Measurements from ENCODE around the gene MEX3A. TPM values are rescaled to one million over a fixed set of nuclear protein-coding genes. Genes with fewer than 3 reads are reported as not detected.

The MEX3A gene
- polyA plus RNA-seq, 2 of the 4 experiments (the other 2 are of a cell fraction) = 1.8 to 4.9 TPM

- no peaks in the 10 kb centered on the region for H3K9me3 ChIP-seq
- no peak overlapping the region for H3K4me3 ChIP-seq
- no peak for DNase-seq (ENCODE audit: low read depth in 1 of 2, low spot score in 1 of 2)
- no peak overlapping the region for H3K4me2 ChIP-seq
- WGBS (ENCODE audit: missing lambda C conversion rate) = 94% methylated on average over 3 of the region's 3 CpGs
- H3K4me1 ChIP-seq = 0 out of 3 replicates have a peak, but pooled peaks cover 3% of the 10 kb centered on the region
- CTCF ChIA-PET = interaction anchor here (1.0 to 2.9 kb wide), 6 partner anchors 12 to 45 kb away, joined by 3 to 10 read pairs (median 4); partner anchors contain the start of gene SSR2
- no peak for ATAC-seq
- H3K27ac ChIP-seq = no peak overlapping the region
- FAIRE-seq = no peak
- TF ChIP-seq CEBPB (IDR thresholded peaks at IDR 0.05) (no peak), RFX5 (IDR thresholded peaks at IDR 0.05) (no peak), ZFP36 (IDR thresholded peaks at IDR 0.05; ENCODE audit: borderline replicate concordance, partially characterized antibody) (no peak), ZC3H11A (IDR thresholded peaks at IDR 0.05) (no peak), RAD21 (conservative IDR thresholded peaks at IDR 0.05 in 1 of 2, IDR thresholded peaks at IDR 0.05 in 1 of 2) (no peak), HOXA7 (CRISPR knock-in tag; IDR thresholded peaks at IDR 0.05) (no peak), MAZ (IDR thresholded peaks at IDR 0.05; ENCODE audit: borderline replicate concordance, low read depth, low read length) (no peak), SREBF2 (IDR thresholded peaks at IDR 0.05) (no peak), MYC (IDR thresholded peaks at IDR 0.05; ENCODE audit: borderline replicate concordance, low read length) (no peak), HES2 (IDR thresholded peaks at IDR 0.05) (no peak)
- POLR2A ChIA-PET = interaction anchor here (0.6 kb wide), 1 partner anchor 114 kb away, joined by 3 read pairs; the partner anchor contains the start of gene KHDC4
Observed at GRCh38 chr1:156048663-156049258, 33.5 kb downstream of the MEX3A start.

- ATAC-seq = no peak
- Histone ChIP-seq H3K27ac (no peak overlapping the region), H3K4me2 (no peak overlapping the region), H3K4me1 (peaks cover 13% of the 10 kb centered on the region), H3K9me3 (no peaks in the 10 kb centered on the region), H3K4me3 (no peak overlapping the region)
- no peak for DNase-seq (ENCODE audit: low read depth in 1 of 2, low spot score in 1 of 2)
- TF ChIP-seq BHLHE40 (IDR thresholded peaks at IDR 0.05; ENCODE audit: low read depth, low read length) (no peak), TP53 (CRISPR knock-in tag; IDR thresholded peaks at IDR 0.05) (no peak), MAX (IDR thresholded peaks at IDR 0.05) (no peak), PBX3 (IDR thresholded peaks at IDR 0.05) (no peak), CTCF (IDR thresholded peaks at IDR 0.05) (no peak), HEYL (CRISPR knock-in tag; IDR thresholded peaks at IDR 0.05) (no peak), ESRRA (IDR thresholded peaks at IDR 0.05; ENCODE audit: borderline replicate concordance, low read length) (no peak), TFCP2L1 (CRISPR knock-in tag; IDR thresholded peaks at IDR 0.05) (no peak), ZFP36 (IDR thresholded peaks at IDR 0.05; ENCODE audit: borderline replicate concordance, partially characterized antibody) (no peak), CHD4 (IDR thresholded peaks at IDR 0.05; ENCODE audit: borderline replicate concordance) (no peak)
- ChIA-PET CTCF (interaction anchor here (0.5 to 1.7 kb wide), 4 partner anchors 11 to 170 kb away, joined by 3 to 5 read pairs (median 4); no protein-coding TSS in a partner anchor), POLR2A (no interaction called here)
- 90% methylated on average over 4 of the region's 4 CpGs for WGBS (ENCODE audit: missing lambda C conversion rate)
- FAIRE-seq = no peak
Observed at GRCh38 chr1:156045076-156045475, 37.2 kb downstream of the MEX3A start.

- ChIA-PET CTCF (interaction anchor here (0.6 to 3.9 kb wide), 6 partner anchors 8 to 104 kb away, joined by 3 to 20 read pairs (median 6); partner anchors contain the start of gene UBQLN4), POLR2A (no interaction called here)
- no peak for DNase-seq (ENCODE audit: low read depth in 1 of 2, low spot score in 1 of 2)
- ATAC-seq = no peak
- peaks cover 16% of the 10 kb centered on the region for H3K4me1 ChIP-seq
- H3K27ac ChIP-seq = no peak overlapping the region
- H3K9me3 ChIP-seq = no peaks in the 10 kb centered on the region
- 82% methylated on average over 3 of the region's 3 CpGs for WGBS (ENCODE audit: missing lambda C conversion rate)
- H3K4me3 ChIP-seq = no peak overlapping the region
- FAIRE-seq = no peak
- no peak overlapping the region for H3K4me2 ChIP-seq
- TF ChIP-seq CEBPB (IDR thresholded peaks at IDR 0.05) (no peak), NPAS2 (CRISPR knock-in tag; IDR thresholded peaks at IDR 0.05; ENCODE audit: borderline replicate concordance) (no peak), HOXA7 (CRISPR knock-in tag; IDR thresholded peaks at IDR 0.05) (no peak), HEYL (CRISPR knock-in tag; IDR thresholded peaks at IDR 0.05) (no peak), RARB (CRISPR knock-in tag; IDR thresholded peaks at IDR 0.05) (no peak), HDAC2 (IDR thresholded peaks at IDR 0.05) (no peak), ATOH8 (CRISPR knock-in tag; IDR thresholded peaks at IDR 0.05; ENCODE audit: low read depth) (no peak), RNF2 (IDR thresholded peaks at IDR 0.05; ENCODE audit: borderline replicate concordance, low read depth) (no peak), MYC (IDR thresholded peaks at IDR 0.05; ENCODE audit: borderline replicate concordance, low read length) (no peak), MAZ (IDR thresholded peaks at IDR 0.05; ENCODE audit: borderline replicate concordance, low read depth, low read length) (no peak), SMC3 (IDR thresholded peaks at IDR 0.05) (no peak), BCL3 (IDR thresholded peaks at IDR 0.05) (no peak), POLR2A (IDR thresholded peaks at IDR 0.05; ENCODE audit: low read length) (no peak), RCOR1 (IDR thresholded peaks at IDR 0.05; ENCODE audit: low read depth, low read length) (no peak), TFCP2L1 (CRISPR knock-in tag; IDR thresholded peaks at IDR 0.05) (no peak), POLR2AphosphoS2 (conservative IDR thresholded peaks at IDR 0.05; ENCODE audit: low read length) (no peak)
Observed at GRCh38 chr1:156042828-156043227, 39.4 kb downstream of the MEX3A start.

All from A549 (cell line).